GM12892 (cell line): Measurements from ENCODE around the gene CMIP.

Source experiments
- DNase-seq: peaks from one replicate; pipeline ENCODE4 v3.0.0; 2011; ENCODE audit not compliant: insufficient read length
- FAIRE-seq: peaks from 2 replicates; lab custom pipeline; 2011; peaks lifted over from hg19 to GRCh38; lab: Jason Lieb, UNC
- POLR2A ChIP-seq: IDR thresholded peaks from 2 replicates; pipeline ENCODE4 v1.6.1; 2011; ENCODE audit warnings: low read depth, low read length, control low read depth
- POLR2AphosphoS5 ChIP-seq: IDR thresholded peaks from 2 replicates; pipeline ENCODE4 v1.6.1; 2011; ENCODE audit warnings: low read depth, low read length, control low read depth
- TAF1 ChIP-seq: IDR thresholded peaks from 2 replicates; pipeline ENCODE4 v1.6.1; 2011; ENCODE audit warnings: low read depth, mild to moderate bottlenecking, control low read depth, low read length, borderline replicate concordance

The CMIP gene

GRCh38 chr16:81480606-81481206 is 36.1 kb downstream of the CMIP start:
- DNase-seq (no peak), FAIRE-seq (peak; percentile 17)
- TF ChIP-seq TAF1 (no peak), POLR2AphosphoS5 (no peak; the same call in 1 of the 2 replicates), POLR2A (no peak)

- FAIRE-seq: peak; percentile 93
- DNase-seq: peak; percentile 87
- TF ChIP-seq TAF1 (peak; percentile 67), POLR2A (peak; percentile 74; the same call in 1 of the 2 replicates), POLR2AphosphoS5 (peak; percentile 86)
Observed at GRCh38 chr16:81481207-81481821, 36.7 kb downstream of the CMIP start.

DNA sequence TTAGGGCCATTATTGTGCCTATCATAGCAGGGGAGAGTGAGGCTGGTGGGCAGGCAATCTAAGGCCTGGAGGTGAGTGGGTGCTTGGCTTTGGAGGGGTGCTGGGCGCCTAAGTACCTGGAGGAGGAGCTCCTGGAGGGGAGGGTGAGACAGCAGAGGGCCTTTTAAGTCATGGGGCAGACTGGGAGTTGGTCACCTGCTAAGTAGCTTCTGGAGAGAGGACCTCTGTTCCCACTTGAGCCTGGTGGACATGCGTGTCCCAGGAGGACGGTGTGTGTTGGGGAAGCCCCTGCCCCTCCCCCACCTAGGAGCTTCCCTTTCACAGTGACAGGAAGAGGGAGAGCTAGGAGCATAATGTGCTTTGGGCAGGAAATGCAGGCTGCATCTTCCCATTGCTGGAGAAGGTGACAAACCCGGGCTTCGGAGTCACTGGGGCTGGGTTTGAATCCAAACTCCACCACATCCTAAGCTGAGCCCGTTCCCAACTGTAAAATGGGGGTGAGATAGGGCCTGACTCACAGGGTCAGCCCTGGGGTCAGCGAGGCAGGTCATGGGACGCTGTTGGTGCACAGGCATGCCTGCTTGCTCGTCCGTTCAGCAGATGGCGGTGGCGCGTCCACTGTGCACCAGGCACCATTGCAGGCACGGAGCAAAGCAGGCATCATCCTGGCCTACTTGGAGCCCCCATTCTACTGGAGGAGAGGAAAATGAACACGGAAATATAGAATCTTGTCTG is 37.9 kb downstream of the CMIP start:
- FAIRE-seq: no peak
- no peak for DNase-seq
- TF ChIP-seq POLR2AphosphoS5: no peak
- no peak for TF ChIP-seq POLR2A
- no peak for TF ChIP-seq TAF1

GRCh38 chr16:81483064-81483969 is 38.7 kb downstream of the CMIP start:
- no peak for TF ChIP-seq POLR2AphosphoS5
- no peak for TF ChIP-seq POLR2A
- TF ChIP-seq TAF1: no peak
- FAIRE-seq (no peak), DNase-seq (no peak)

DNA sequence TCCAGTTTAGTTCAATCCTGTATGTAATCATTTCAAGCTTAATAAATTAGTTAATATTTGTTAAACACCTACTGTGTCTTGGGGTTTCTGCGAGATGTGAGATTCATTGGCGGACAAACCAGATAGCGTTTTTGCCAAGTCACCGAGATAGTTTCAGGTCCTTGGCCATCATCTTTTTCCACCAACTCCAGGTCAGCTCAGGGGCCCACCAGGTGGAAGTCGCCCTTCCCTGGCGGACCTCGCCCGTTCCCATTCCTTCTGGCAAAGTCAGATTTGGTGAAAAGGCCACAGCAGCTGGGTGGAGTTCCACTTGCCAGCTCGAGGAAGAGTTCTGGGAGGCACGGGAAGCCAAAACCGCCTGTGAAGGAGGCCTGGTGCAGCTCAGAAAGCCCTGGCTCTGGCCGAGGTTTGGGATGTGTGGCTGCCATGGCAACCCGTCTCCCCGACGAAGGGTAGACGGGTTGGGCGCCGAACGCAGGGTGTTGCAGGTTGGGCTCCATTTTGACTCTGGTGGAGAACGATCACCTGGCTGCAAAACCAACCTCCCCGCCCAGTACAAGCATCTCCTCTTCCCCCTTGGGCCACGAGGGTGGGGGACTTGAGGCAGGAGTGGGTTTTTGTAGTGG is 39.5 kb downstream of the CMIP start:
- TF ChIP-seq POLR2AphosphoS5: no peak
- no peak for TF ChIP-seq POLR2A
- TF ChIP-seq TAF1: no peak

GRCh38 chr16:81484908-81485624 is 40.5 kb downstream of the CMIP start:
- DNase-seq (no peak), FAIRE-seq (no peak)
- TF ChIP-seq POLR2A (no peak), TAF1 (no peak), POLR2AphosphoS5 (no peak)

More for the DNA sequence above, 39.5 kb downstream of the CMIP start:
- DNase-seq (no peak), FAIRE-seq (no peak)

DNA sequence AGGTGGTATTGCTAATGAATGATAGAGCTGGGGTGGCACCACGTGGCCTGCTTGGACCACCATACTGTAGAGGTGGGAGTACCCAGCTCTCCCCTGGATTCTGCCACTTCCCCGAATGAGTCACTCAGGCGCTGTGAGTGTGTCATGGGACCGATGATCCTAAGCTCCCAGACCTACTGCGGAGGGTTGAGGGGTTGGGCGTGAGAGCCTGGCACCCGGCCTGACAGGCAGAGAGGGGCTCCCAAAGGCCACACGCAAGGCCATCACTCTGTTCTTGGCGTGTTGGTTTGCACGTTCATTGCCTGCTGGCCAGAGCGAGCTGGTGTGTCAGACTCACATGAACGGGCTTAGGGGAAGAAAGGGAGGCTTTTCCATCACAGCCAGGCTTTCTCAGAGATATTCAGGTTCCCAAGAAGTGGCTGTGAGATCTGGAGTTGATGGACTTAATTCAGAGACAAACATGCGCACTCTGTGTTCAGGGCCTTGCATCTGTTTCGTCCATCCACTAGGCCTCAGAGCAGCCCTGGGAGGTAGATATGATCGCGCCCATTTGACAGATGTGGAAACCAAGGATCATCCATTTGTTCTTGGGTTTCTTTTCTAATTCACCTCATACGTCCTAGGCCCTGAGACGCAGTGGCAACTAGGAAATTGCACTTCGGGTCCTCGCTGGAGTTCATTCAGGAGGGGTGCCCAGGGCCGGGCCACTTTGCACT is 41.4 kb downstream of the CMIP start:
- FAIRE-seq: no peak
- TF ChIP-seq POLR2A (no peak), TAF1 (no peak), POLR2AphosphoS5 (no peak)
- DNase-seq: no peak

- DNase-seq (no peak), FAIRE-seq (no peak)
- TF ChIP-seq TAF1 (no peak), POLR2A (no peak), POLR2AphosphoS5 (no peak)
Observed at GRCh38 chr16:81486540-81487061, 42.0 kb downstream of the CMIP start.

DNA sequence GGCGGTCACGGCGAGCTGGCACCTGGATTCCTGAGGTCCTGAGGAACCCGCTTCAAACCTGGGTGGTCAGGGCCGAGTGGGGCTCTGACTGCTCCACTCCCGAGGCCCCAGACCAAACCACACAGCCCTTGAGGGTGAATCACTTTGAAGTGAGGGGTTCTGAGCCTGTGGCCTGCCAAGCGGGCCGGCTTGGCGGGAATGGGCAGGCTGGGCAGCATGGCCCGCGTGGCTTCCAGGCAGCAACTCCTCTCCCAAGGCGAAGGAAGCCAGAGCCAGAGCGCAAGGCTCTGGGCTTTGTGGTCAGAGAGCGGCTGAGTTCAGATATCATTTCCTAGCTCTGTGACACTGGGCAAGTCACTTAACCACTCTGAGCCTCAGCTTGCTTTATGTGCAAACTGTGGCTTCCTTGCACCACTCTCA is 42.7 kb downstream of the CMIP start:
- FAIRE-seq: no peak
- TF ChIP-seq POLR2A: no peak
- no peak for TF ChIP-seq POLR2AphosphoS5
- no peak for TF ChIP-seq TAF1
- no peak for DNase-seq
